ENCODE results near the gene RNF26. TPM values are rescaled to one million over a fixed set of nuclear protein-coding genes. Genes with fewer than 3 reads are reported as not detected.
A peak's percentile ranks its signal among the peaks of the same experiment; 100 is the strongest.

The RNF26 gene
- total and polyA plus RNA-seq, 2 of the 4 experiments (the other 2 are of a cell fraction), result 3.4 to 36.7 TPM

GRCh38 chr11:119320240-119320775 is 14.0 kb upstream of the RNF26 start:
- Histone ChIP-seq H2AK5ac (ENCODE audit: low read depth, low read length) (peak overlapping the region; percentile 96), H3K36me3 (ENCODE audit: control insufficient read depth, insufficient read depth, low read length) (no peaks in the 10 kb centered on the region), H3K23ac (ENCODE audit: low read depth, low read length) (peak overlapping the region; percentile 98), H3K27ac (ENCODE audit: insufficient read depth, low read length) (peak overlapping the region; percentile 93), H3K14ac (replicated peaks; ENCODE audit: low read depth, low read length) (peak overlapping the region; percentile 94), H3K4me1 (ENCODE audit: control insufficient read depth, insufficient read depth, low read length) (peaks cover 44% of the 10 kb centered on the region), H2BK5ac (ENCODE audit: low read depth, low read length, poor library complexity, severe bottlenecking) (peak overlapping the region; percentile 84), H4K91ac (ENCODE audit: insufficient read depth, low read depth, low read length) (peak overlapping the region; percentile 99), H2AK9ac (replicated peaks; ENCODE audit: low read depth, low read length, poor library complexity) (peak overlapping the region; percentile 93), H3K79me1 (ENCODE audit: low read depth in 1 of 2, low read length in 2 of 2) (peaks cover 6 to 44% of the 10 kb centered on the region in 2 experiments; a peak in 3 of 4 replicates), H3K27me3 (ENCODE audit: control insufficient read depth, insufficient read depth, low read length) (no peaks in the 10 kb centered on the region), H3K4ac (ENCODE audit: low read depth, low read length) (peak overlapping the region; percentile 99), H3K4me3 (ENCODE audit: insufficient read depth, low read depth, low read length) (peak overlapping the region; percentile 29), H4K8ac (ENCODE audit: low read depth in 2 of 2, low read length in 2 of 2) (peak overlapping the region; percentile 95 to 98), H4K20me1 (ENCODE audit: insufficient read depth, low read length) (peaks cover 8% of the 10 kb centered on the region), H3K9me3 (ENCODE audit: control insufficient read depth, insufficient read depth, low read length) (no peaks in the 10 kb centered on the region), H3K56ac (ENCODE audit: extremely low read depth, insufficient read depth, low read length) (peak overlapping the region; percentile 88), H2BK15ac (ENCODE audit: low read depth, low read length) (peak overlapping the region; percentile 78; the same call in 2 of the 3 replicates), H3K9me1 (ENCODE audit: insufficient read depth, low read length) (peaks cover 17% of the 10 kb centered on the region), H2BK120ac (ENCODE audit: low read depth, low read length) (peak overlapping the region; percentile 95), H2BK20ac (ENCODE audit: low read depth, low read length) (peak overlapping the region; percentile 63), H3K18ac (ENCODE audit: low read depth, low read length) (peak overlapping the region; percentile 74), H3K9ac (ENCODE audit: low read depth, low read length) (peak overlapping the region; percentile 79), H3K4me2 (ENCODE audit: low read depth, low read length) (peak overlapping the region; percentile 73), H2AFZ (replicated peaks; ENCODE audit: low read length, poor library complexity) (peak overlapping the region; percentile 96), H4K5ac (ENCODE audit: low read depth, low read length) (peak overlapping the region; percentile 98)
- dilution Hi-C loops (cut with HindIII; ENCODE audit: low sequenced_read_pairs, unreplicated experiment), result no loop called here
- in situ Hi-C loops (cut with MboI; ENCODE audit: low sequenced_read_pairs), result no loop called here
- TF ChIP-seq USF2 (IDR thresholded peaks at IDR 0.05; ENCODE audit: low read depth, low read length) (no peak), NFE2L2 (IDR thresholded peaks at IDR 0.05; ENCODE audit: low read depth, low read length) (no peak), ELK1 (IDR thresholded peaks at IDR 0.05; ENCODE audit: borderline replicate concordance, low read depth, low read length) (no peak), MAZ (IDR thresholded peaks at IDR 0.05; ENCODE audit: borderline replicate concordance, low read depth, low read length) (no peak), CHD1 (IDR thresholded peaks at IDR 0.05; ENCODE audit: low read depth, low read length) (no peak), FOS (IDR thresholded peaks at IDR 0.05; ENCODE audit: low read depth, low read length) (no peak), SMC3 (IDR thresholded peaks at IDR 0.05; ENCODE audit: low read depth, low read length) (no peak), CEBPB (IDR thresholded peaks at IDR 0.05; ENCODE audit: low read depth, low read length) (no peak), RAD21 (IDR thresholded peaks at IDR 0.05; ENCODE audit: low read length) (no peak), BHLHE40 (IDR thresholded peaks at IDR 0.05; ENCODE audit: low read depth, low read length) (no peak), MAFK (IDR thresholded peaks at IDR 0.05; ENCODE audit: low read depth, low read length) (no peak), POLR2A (IDR thresholded peaks at IDR 0.05; ENCODE audit: low read depth, low read length) (no peak), CTCF (conservative IDR thresholded peaks at IDR 0.05; ENCODE audit: low read depth, low read length) (no peak), RFX5 (IDR thresholded peaks at IDR 0.05; ENCODE audit: low read depth, low read length) (no peak)
- POLR2A ChIA-PET (ENCODE audit: unreplicated experiment), result interaction anchor here (0.8 to 1.0 kb wide), 2 partner anchors 12 to 17 kb away, joined by 4 to 7 read pairs; no protein-coding TSS in a partner anchor
- 60% methylated on average over 2 of the region's 17 CpGs; no CpG with 5 or more reads in 1 of the 2 experiments for WGBS, 2 experiments (ENCODE audit: extremely low coverage in 2 of 2, insufficient read length in 1 of 2)
- no peak for ATAC-seq (ENCODE audit: low read depth)
- no peak for DNase-seq
- CTCF ChIA-PET, result interaction anchor here (1.0 to 1.7 kb wide), 3 partner anchors 18 to 175 kb away, joined by 3 to 9 read pairs (median 3); no protein-coding TSS in a partner anchor
- no TSS peak for BruUV-seq (replicated peaks)
- intact Hi-C loops (cut with micrococcal nuclease), result loop anchor here (2.0 to 5.0 kb wide), 2 partner anchors 18 to 173 kb away; partner anchors contain the start of gene ABCG4

Measured in IMR-90 (cell line).